B cell (primary cell): ENCODE measurements around the gene MAP3K14. TPM values are rescaled to one million over a fixed set of nuclear protein-coding genes. Genes with fewer than 3 reads are reported as not detected.
A peak's percentile ranks its signal among the peaks of the same experiment; 100 is the strongest.

ENCODE experiments used
- ATAC-seq: fragments of 200-7000 bp; cut with Tn5 transposase; one replicate; pipeline ENCODE4 v1.10.0; 2021; ENCODE audit warnings: low read depth, mild to moderate bottlenecking, moderate number of reproducible peaks, moderate library complexity
- CTCF ChIA-PET: fragments of 350-600 bp; sonication (Branson Sonifier 250); formaldehyde crosslinking; loops from one replicate; lab custom pipeline; 2021; ENCODE audit warnings: antibody characterized with exemption, inconsistent platforms; lab: Charles Lee
- POLR2A ChIA-PET: fragments of 350-600 bp; sonication (Branson Sonifier 250); formaldehyde crosslinking; loops from one replicate; lab custom pipeline; 2021; ENCODE audit warnings: antibody characterized with exemption; lab: Charles Lee
- DNase-seq: peaks from one replicate; pipeline ENCODE4 v3.0.0; 2013
- H2AFZ ChIP-seq: 2 replicates; pipeline ENCODE4 v1.6.1; 2012; ENCODE audit warnings: mild to moderate bottlenecking, low read depth, low read length; ENCODE audit not compliant: insufficient read depth, poor library complexity, severe bottlenecking
- H3K27ac ChIP-seq, 2 donors: 1 replicate in 1 of 2; 2 replicates in 1 of 2; pipeline ENCODE4 v1.5.1; 2012 to 2013; ENCODE audit warnings: low read length in 2 of 2, mild to moderate bottlenecking in 2 of 2, moderate library complexity in 1 of 2
- H3K27me3 ChIP-seq, 4 experiments: fragments of 200-600 bp in 1 of 4; sonication (generic) in 1 of 4; replicated peaks in 1 of 4; 1 replicate in 2 of 4; 2 replicates in 2 of 4; pipeline versions ENCODE4 v1.6.1 to v1.7.0; 2013 to 2016; ENCODE audit warnings: low read length in 3 of 4, mild to moderate bottlenecking in 2 of 4, mixed read lengths in 1 of 4, moderate library complexity in 1 of 4; ENCODE audit not compliant: insufficient read depth in 4 of 4, control insufficient read depth in 3 of 4; ENCODE audit errors: control extremely low read depth in 1 of 4
- H3K36me3 ChIP-seq, 2 experiments: replicated peaks in 1 of 2; 1 replicate in 1 of 2; 2 replicates in 1 of 2; pipeline versions ENCODE4 v1.6.1 to v1.7.1; 2013; ENCODE audit warnings: low read length in 1 of 2; ENCODE audit not compliant: insufficient read depth in 2 of 2, control insufficient read depth in 1 of 2; ENCODE audit errors: control extremely low read depth in 1 of 2, extremely low read depth in 1 of 2
- H3K4me1 ChIP-seq, 2 donors: fragments of 200-600 bp in 1 of 2; sonication (generic) in 1 of 2; 1 replicate in 1 of 2; 2 replicates in 1 of 2; pipeline versions ENCODE4 v1.5.1 to v1.6.1; 2013 to 2017; ENCODE audit warnings: low read length in 2 of 2; ENCODE audit not compliant: control insufficient read depth in 2 of 2, insufficient read depth in 2 of 2
- H3K4me2 ChIP-seq: replicated peaks from 2 replicates; pipeline ENCODE3; 2012; ENCODE audit warnings: mild to moderate bottlenecking, low read depth, low read length; ENCODE audit not compliant: poor library complexity, severe bottlenecking
- H3K4me3 ChIP-seq, 5 experiments: fragments of 200-600 bp in 1 of 5; sonication (generic) in 1 of 5; 1 replicate in 3 of 5; 2 replicates in 2 of 5; pipeline versions ENCODE4 v1.5.1 to v1.7.0; 2011 to 2016; ENCODE audit warnings: low read length in 4 of 5, mild to moderate bottlenecking in 4 of 5, low read depth in 2 of 5, control low read depth in 1 of 5, moderate library complexity in 1 of 5; ENCODE audit not compliant: insufficient read depth in 1 of 5; ENCODE audit errors: control extremely low read depth in 1 of 5, extremely low read depth in 1 of 5
- H3K79me2 ChIP-seq: fragments of 200-600 bp; sonication (generic); one replicate; pipeline ENCODE4 v1.6.0; 2016; ENCODE audit warnings: low read length; ENCODE audit not compliant: control insufficient read depth, insufficient read depth
- H3K9ac ChIP-seq: fragments of 200-600 bp; sonication (generic); 2 replicates; pipeline ENCODE4 v1.6.1; 2017; ENCODE audit warnings: mild to moderate bottlenecking, low read length, moderate library complexity
- H3K9me3 ChIP-seq, 3 donors: one replicate each; pipeline versions ENCODE4 v1.6.1 to v1.7.1; 2013; ENCODE audit warnings: low read length in 2 of 3; ENCODE audit not compliant: control insufficient read depth in 2 of 3, insufficient read depth in 1 of 3; ENCODE audit errors: control extremely low read depth in 1 of 3
- H4K20me1 ChIP-seq: 2 replicates; pipeline ENCODE4 v1.6.0; 2012; ENCODE audit warnings: mild to moderate bottlenecking, low read length; ENCODE audit not compliant: insufficient read depth, control insufficient read depth, poor library complexity, severe bottlenecking
- H3K27ac Mint-ChIP-seq: one replicate; pipeline ENCODE4 v1.8.0; 2021; ENCODE audit warnings: mixed read lengths
- H3K27me3 Mint-ChIP-seq: one replicate; pipeline ENCODE4 v1.8.0; 2021; ENCODE audit warnings: mixed read lengths
- H3K4me1 Mint-ChIP-seq: one replicate; pipeline ENCODE4 v1.8.0; 2021; ENCODE audit warnings: mixed read lengths
- H3K4me3 Mint-ChIP-seq: one replicate; pipeline ENCODE4 v1.8.0; 2021; ENCODE audit warnings: mixed read lengths
- H3K9me3 Mint-ChIP-seq: one replicate; pipeline ENCODE4 v1.8.0; 2022; ENCODE audit warnings: mixed read lengths; ENCODE audit not compliant: insufficient read depth
- EZH2 ChIP-seq: IDR thresholded peaks from 2 replicates; pipeline ENCODE4 v1.6.1; 2012; ENCODE audit warnings: borderline replicate concordance, low read depth, mild to moderate bottlenecking, moderate library complexity, low read length; ENCODE audit not compliant: insufficient read depth, poor library complexity, severe bottlenecking
- WGBS: methylation state at CpG from one replicate; pipeline ENCODE4 v1.1.5; 2013; ENCODE audit warnings: missing lambda C conversion rate; ENCODE audit not compliant: insufficient coverage; 5-methylcytosine and 5-hydroxymethylcytosine counted together
- intact Hi-C: fragments of 100-400 bp; cut with micrococcal nuclease; formaldehyde crosslinking; loops from one replicate; pipeline ENCODE4 v1.10.0; 2022
- polyA plus RNA-seq: library from polyadenylated mRNA; depleted of rRNA; stranded (reverse); fragments of >200 nt; gene quantifications from 2 replicates; pipeline ENCODE4 v1.2.3, GENCODE V29; 2012
- total RNA-seq, 2 donors: library from RNA; stranded (reverse); fragments of 120-200 nt in 1 of 2; gene quantifications; 1 replicate in 1 of 2; 2 replicates in 1 of 2; pipeline versions ENCODE4 v1.2.3 to v1.2.4, GENCODE V29; 2013 to 2022
- TF ChIP-seq, protein P1 (sequence below): fragments of 200-600 bp; IDR thresholded peaks from one replicate; pipeline ENCODE4 v1.8.0; 2022; ENCODE audit warnings: antibody characterized with exemption, mild to moderate bottlenecking

Gene MAP3K14
- total and polyA plus RNA-seq, 2 donors (not counting 1 experiment from before 2014, with no cell fraction given), result 66.1 to 84.1 TPM

DNA sequence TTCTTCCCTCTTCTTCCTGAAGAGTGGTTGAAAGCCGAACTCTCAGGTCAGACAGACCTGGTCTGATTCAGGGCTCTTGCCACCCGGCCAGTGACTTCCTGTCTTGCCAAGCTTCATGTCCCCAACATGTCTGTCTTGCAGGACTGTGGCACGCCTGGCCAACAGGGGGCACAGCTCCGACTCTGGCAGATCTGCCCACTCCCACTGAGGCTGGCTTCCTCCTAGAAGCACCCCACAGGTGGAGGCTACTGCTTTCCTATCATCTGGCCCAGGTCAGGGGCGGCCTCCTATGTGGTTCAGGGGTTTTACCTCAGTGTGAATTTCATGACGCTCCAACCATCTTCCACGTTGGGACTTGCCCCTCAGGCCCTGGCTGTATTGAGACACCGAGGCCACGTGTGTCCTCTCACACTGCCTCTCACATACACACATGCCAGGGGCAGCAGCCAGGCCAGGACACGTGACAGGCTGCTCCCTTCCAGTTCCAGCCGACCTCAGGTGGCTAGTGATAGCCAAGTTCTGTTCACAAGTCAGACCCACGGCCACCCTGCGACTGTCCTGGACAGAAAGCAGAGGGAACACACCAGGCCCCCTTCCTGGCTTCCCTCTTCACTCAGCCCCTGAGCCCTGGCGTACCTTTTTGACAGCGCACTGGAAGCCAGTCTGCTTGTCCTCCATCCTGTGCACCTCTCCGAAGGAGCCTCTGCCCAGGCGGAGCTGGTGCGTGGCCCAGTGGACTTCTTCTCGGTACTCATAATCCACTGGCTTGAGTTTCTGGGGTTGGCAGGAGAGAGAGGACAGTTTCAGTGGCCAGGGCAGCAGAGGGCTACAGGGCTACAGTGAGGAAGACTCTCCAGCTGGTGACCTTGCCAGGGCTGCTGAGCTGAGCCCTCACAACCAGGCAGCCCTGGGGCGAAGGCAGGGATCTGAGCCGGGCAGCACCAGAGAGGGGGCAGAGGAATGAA is 32.4 kb downstream of the MAP3K14 start:
- intact Hi-C loops, result no loop called here
- no peak overlapping the region for H2AFZ ChIP-seq
- 87% methylated on average over 19 of the region's 21 CpGs for WGBS
- no peaks in the 10 kb centered on the region for H3K9me3 Mint-ChIP-seq
- no peak overlapping the region for H3K4me3 ChIP-seq
- POLR2A ChIA-PET, result interaction anchor here (0.5 to 1.8 kb wide), 5 partner anchors 11 to 33 kb away, joined by 3 to 6 read pairs (median 4); partner anchors contain the start of gene MAP3K14
- no peak overlapping the region for H3K9ac ChIP-seq
- peaks cover 53% of the 10 kb centered on the region for H3K79me2 ChIP-seq
- H3K27ac ChIP-seq, result peak overlapping the region in 1 of 2 donors; percentile 35
- no peak overlapping the region for H3K4me2 ChIP-seq
- H3K4me1 Mint-ChIP-seq, result peaks cover 4% of the 10 kb centered on the region
- TF ChIP-seq, protein P1, sequence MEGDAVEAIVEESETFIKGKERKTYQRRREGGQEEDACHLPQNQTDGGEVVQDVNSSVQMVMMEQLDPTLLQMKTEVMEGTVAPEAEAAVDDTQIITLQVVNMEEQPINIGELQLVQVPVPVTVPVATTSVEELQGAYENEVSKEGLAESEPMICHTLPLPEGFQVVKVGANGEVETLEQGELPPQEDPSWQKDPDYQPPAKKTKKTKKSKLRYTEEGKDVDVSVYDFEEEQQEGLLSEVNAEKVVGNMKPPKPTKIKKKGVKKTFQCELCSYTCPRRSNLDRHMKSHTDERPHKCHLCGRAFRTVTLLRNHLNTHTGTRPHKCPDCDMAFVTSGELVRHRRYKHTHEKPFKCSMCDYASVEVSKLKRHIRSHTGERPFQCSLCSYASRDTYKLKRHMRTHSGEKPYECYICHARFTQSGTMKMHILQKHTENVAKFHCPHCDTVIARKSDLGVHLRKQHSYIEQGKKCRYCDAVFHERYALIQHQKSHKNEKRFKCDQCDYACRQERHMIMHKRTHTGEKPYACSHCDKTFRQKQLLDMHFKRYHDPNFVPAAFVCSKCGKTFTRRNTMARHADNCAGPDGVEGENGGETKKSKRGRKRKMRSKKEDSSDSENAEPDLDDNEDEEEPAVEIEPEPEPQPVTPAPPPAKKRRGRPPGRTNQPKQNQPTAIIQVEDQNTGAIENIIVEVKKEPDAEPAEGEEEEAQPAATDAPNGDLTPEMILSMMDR, result peak; percentile 33
- no peak for TF ChIP-seq EZH2
- CTCF ChIA-PET, result interaction anchor here (1.0 to 17.0 kb wide), 19 partner anchors 9 to 105 kb away, joined by 3 to 520 read pairs (median 6); partner anchors contain the start of gene MAP3K14
- H3K27ac Mint-ChIP-seq, result peak overlapping the region; percentile 61
- H3K4me1 ChIP-seq, result peaks cover 0 to 8% of the 10 kb centered on the region in 2 donors
- DNase-seq (peak; percentile 50), ATAC-seq (peak; percentile 65)
- H3K4me3 Mint-ChIP-seq, result no peak overlapping the region
- H3K9me3 ChIP-seq, result no peaks in the 10 kb centered on the region
- no peaks in the 10 kb centered on the region for H3K27me3 Mint-ChIP-seq
- H3K36me3 ChIP-seq, result peaks cover 4 to 83% of the 10 kb centered on the region in 2 experiments
- H4K20me1 ChIP-seq, result peaks cover 18% of the 10 kb centered on the region
- H3K27me3 ChIP-seq, result no peaks in the 10 kb centered on the region
